Esophagus mucosa (tissue), 1 donor: ENCODE measurements around the gene AXIN1. TPM values are rescaled to one million over a fixed set of nuclear protein-coding genes. Genes with fewer than 3 reads are reported as not detected.
A peak's percentile ranks its signal among the peaks of the same experiment; 100 is the strongest.
"Not testable (repeated sequence)": the region's sequence is repeated elsewhere in the genome, so short reads cannot be mapped to it uniquely, and the experiment has no call there.

Source experiments
- ATAC-seq: fragments of 200-7000 bp; cut with Tn5 transposase; one replicate; pipeline ENCODE4 v1.9.1; 2020
- total RNA-seq: library from RNA; stranded (reverse); gene quantifications from one replicate; pipeline ENCODE4 v1.2.4, GENCODE V29; 2023
- donor health status: DM: yes; HTN: yes; CAD: no.

Gene AXIN1
- total RNA-seq, 1 donor from 2014 or later = 15.3 TPM

GRCh38 chr16:354291-354881 lies 1.9 kb upstream of the AXIN1 start:
- ATAC-seq = peak; percentile 50

DNA sequence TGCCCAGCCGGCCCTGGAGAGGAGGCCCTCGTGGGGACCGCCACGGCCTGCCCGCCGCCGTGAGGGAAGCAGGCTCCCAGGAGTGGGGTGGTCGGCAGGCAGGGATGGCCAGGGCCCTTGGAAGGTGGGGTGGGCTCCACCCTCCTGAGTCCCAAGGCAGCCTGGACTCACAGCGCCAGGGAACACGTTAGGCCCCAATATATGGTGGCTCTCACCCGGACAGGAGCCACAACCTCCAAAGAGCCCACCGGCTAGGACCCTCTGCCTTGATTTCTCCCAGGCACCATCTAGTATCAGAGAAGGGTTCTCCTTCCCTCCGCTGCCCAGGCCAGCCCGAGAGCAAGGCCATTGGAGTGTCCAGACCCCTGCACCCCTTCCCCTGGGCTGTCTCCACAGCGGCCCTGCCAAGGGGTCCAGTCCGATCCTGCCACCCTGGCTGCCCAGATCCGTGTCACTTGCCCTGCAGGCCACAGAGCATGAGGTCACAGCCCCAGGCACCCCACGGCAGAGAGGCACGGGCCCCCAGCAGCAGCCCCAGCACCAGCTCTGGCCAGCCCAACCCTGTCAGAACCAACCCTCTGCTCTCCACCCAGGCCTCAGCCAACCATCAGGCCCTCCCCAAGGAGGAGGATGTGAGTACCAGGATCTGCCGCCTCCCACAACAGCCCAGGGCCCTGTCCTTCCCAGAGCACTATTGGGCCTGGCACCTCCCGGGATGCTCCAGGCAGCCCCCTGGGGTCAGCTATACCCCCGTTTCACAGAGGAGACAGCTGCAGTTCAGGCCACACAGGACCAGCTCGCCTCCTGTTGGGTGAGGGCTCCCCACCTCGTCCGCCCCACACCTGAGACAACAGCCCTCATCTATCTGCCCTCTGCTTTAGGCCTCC lies 1.1 kb upstream of the AXIN1 start:
- peak; percentile 37 for ATAC-seq

GRCh38 chr16:351804-352520 lies 561 bp downstream of the AXIN1 start:
- no peak for ATAC-seq

GRCh38 chr16:350203-350602 lies 2.3 kb downstream of the AXIN1 start:
- ATAC-seq = no peak

GRCh38 chr16:349211-349610 lies 3.3 kb downstream of the AXIN1 start:
- no peak for ATAC-seq

GRCh38 chr16:348495-348894 lies 4.0 kb downstream of the AXIN1 start:
- not testable (repeated sequence) for ATAC-seq

DNA sequence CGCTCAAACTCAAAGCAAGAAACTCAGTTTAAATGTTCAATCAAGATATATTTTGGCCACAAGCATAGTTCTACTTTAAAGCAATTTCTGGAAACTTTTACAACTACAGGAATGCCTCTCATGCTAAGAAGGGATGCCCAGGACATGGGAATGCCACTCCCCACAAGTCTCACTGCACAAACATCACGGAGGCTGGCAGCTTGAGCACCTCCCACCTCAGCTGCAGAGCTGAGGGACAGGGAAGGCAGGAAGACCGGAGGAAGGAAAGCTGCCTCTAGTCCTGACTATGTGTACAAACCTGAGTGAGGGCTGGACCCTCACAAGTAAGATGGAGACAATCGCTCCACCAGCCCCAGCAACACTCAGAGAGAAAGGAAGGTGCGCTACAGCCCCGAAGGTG lies 5.3 kb downstream of the AXIN1 start:
- ATAC-seq = no peak

DNA sequence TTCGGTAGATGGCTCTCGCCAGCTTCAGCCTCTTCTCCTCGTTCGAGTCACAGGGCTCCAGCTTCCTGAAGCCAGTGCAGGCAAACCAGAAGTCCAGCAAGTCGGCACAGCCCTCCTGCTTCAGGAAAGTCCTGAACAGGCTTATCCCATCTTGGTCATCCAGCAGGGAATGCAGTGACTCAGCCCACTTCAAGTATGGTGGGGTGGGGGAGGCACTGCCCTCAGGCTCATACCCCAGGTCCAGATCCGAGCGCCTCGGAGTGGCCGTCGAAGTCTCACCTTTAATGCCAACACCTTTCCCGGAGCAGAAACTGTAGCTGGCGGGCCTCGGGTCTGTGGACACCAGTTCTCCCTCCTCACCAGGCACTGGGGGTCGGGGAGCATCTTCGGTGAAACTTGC lies 5.9 kb downstream of the AXIN1 start:
- ATAC-seq = peak; percentile 24

- ATAC-seq = no peak
Observed at GRCh38 chr16:345772-346171, 6.8 kb downstream of the AXIN1 start.

GRCh38 chr16:342455-343213 lies 9.9 kb downstream of the AXIN1 start:
- ATAC-seq = no peak

- not testable (repeated sequence) for ATAC-seq
Observed at GRCh38 chr16:341974-342336, 10.6 kb downstream of the AXIN1 start.

DNA sequence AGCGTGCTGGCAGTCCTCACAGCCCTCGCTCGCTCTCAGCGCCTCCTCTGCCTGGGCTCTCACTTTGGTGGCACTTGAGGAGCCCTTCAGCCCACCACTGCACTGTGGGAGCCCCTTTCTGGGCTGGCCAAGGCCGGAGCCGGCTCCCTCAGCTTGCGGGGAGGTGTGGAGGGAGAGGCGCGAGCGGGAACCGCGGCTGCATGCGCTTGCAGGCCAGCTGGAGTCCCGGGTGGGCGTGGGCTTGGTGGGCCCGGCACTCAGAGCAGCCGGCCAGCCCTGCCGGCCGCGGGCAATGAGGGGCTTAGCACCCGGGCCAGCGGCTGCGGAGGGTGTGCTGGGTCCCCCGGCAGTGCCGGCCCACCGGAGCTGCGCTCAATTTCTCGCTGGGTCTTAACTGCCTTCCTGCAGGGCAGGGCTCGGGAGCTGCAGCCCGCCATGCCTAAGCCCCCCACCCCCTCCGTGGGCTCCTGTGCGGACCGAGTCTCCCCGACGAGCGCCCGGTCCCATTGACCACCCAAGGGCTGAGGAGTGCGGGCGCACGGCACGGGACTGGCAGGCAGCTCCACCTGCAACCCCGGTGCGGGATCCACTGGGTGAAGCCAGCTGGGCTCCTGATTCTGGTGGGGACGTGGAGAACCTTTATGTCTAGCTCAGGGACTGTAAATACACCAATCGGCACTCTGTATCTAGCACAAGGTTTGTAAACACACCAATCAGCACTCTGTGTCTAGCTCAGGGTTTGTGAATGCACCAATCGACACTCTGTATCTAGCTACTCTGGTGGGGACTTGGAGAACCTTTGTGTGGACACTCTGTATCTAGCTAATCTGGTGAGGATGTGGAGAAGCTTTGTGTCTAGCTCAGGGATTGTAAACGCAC lies 11.2 kb downstream of the AXIN1 start:
- not testable (repeated sequence) for ATAC-seq

DNA sequence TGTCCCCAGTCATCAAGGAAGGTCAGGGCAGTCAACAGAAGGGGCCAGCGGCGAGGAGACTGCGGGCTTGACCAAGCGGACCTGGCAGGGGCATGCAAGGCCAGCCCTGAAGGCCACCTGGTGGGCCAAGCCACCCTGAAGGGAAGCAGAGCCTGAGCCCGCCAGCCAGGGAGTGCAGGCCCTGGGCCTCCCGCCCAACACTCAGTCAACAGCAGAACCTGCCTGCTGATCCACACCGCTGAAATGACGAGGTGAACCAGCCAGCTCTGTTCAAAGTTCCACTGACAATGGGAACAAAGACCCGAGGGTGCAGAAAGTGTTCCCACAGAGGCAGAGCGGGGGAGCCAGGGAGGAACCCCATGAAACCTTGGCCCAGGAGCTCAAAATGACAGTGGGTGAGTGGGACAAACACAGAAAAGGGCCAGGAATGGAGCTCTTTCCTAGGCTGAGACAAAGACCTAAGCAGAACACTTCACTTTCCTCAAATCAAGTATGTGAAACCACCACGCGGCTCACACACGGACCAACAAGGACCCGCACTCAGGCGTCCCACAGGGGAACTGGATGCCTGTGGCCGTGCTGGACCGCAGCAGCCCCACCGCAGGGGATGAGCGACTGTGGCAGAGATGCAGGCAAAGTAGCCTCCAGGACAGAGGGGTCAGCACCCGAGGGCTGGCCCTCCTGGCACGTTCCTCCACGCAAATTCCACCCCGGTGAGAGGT lies 12.0 kb downstream of the AXIN1 start:
- ATAC-seq = peak; percentile 16

DNA sequence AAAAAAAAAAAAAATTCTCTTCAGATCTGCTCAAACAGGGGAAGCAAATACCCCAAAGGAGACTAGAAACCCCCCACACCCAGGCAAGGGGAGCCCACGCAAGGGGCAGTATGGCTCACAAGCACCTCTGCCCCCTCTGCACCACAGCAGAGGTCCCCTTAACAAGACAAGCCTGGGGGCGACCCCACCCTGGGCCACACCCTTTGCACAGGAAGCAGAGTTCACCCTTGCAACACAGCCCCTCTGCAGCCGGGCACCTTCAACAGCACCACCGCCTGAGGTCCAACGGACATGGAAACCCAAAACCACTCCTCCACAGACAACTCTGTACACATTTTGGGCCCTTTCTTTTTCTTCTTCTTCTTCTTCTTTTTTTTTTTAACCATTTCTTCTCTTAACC lies 12.8 kb downstream of the AXIN1 start:
- peak; percentile 43 for ATAC-seq

DNA sequence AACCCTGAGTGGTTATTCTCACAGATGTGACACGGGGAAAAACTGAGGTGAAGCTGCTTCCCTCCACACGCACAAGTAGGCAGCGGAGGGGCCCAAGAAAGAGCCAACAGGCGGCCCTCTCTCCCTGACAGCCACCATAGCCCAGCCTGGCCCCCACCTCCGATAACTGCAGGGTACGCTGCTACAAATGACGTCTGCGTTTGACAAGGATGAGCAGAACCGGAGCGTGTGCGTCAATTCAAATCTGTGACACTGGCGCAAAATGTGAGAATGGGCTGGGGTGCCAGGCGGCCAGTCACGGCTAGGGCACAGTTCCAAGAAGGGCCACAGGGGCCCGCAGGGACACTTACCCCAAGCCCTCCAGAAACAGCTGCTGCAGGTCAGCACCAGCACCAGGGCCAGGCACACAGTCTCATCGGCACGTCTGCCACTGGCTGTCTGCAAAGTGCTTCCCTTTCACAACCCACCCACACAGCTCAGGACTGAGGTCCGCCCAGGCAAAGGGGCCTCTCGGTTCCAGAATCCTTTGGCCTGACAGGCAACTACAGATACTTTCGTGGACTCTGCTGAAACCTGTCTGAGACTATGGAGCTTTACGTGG lies 14.4 kb downstream of the AXIN1 start:
- ATAC-seq = no peak

GRCh38 chr16:337437-337836 lies 15.1 kb downstream of the AXIN1 start:
- ATAC-seq = no peak

- no peak for ATAC-seq
Observed at GRCh38 chr16:336269-336668, 16.3 kb downstream of the AXIN1 start.

- ATAC-seq = not testable (repeated sequence)
Observed at GRCh38 chr16:334861-335632, 17.5 kb downstream of the AXIN1 start.

DNA sequence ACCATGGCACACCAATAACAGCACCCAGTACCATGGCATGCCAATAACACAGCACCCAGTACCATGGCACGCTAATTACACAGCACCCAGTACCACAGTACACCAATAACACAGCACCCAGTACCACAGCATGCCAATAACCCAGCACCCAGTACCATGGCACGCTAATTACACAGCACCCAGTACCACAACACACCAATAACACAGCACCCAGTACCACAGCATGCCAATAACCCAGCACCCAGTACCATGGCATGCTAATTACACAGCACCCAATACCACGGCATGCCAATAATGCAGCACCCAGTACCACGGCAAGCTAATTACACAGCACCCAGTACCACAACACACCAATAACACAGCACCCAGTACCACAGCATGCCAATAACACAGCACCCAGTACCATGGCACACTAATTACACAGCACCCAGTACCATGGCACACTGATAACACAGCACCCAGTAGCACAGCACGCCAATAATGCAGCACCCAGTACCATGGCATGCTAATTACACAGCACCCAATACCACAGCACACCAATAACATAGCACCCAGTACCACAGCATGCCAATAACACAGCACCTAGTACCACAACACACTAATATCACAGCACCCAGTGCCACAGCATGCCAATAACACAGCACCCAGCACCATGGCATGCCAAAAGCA lies 18.2 kb downstream of the AXIN1 start:
- ATAC-seq = not testable (repeated sequence)
